Ovary (tissue), 9 donors: ENCODE measurements around the gene PIM1. TPM values are rescaled to one million over a fixed set of nuclear protein-coding genes. Genes with fewer than 3 reads are reported as not detected.

Source experiments
- DNase-seq, 5 donors: peaks; one replicate each; pipeline ENCODE4 v3.0.0-alpha.2; 2019 to 2020
- H3K27ac ChIP-seq, 2 donors: fragments of 200-600 bp; one replicate each; pipeline versions ENCODE4 v1.5.1 to v1.8.0; 2019 to 2022
- H3K27me3 ChIP-seq: fragments of 200-600 bp; one replicate; pipeline ENCODE4 v1.8.0; 2022
- H3K36me3 ChIP-seq: fragments of 200-600 bp; sonication (generic); one replicate; pipeline ENCODE4 v1.5.1; 2019
- H3K4me1 ChIP-seq: one replicate; pipeline ENCODE4 v1.8.1; 2013; ENCODE audit warnings: mild to moderate bottlenecking, moderate library complexity; ENCODE audit not compliant: insufficient read depth
- H3K4me3 ChIP-seq: fragments of 200-600 bp; sonication (generic); one replicate; pipeline ENCODE4 v1.5.1; 2017
- H3K9me3 ChIP-seq, 2 donors: fragments of 200-600 bp in 1 of 2; sonication (generic) in 1 of 2; one replicate each; pipeline versions ENCODE4 v1.5.1 to v1.8.1; 2013 to 2019; ENCODE audit warnings: mild to moderate bottlenecking in 1 of 2, moderate library complexity in 1 of 2
- CTCF ChIP-seq, 3 donors: fragments of 450-650 bp in 2 of 3; fragments of 200-600 bp in 1 of 3; IDR thresholded peaks; one replicate each; pipeline versions ENCODE4 v1.5.1 to v1.8.0; 2016 to 2022; ENCODE audit warnings: antibody characterized with exemption in 3 of 3, mild to moderate bottlenecking in 1 of 3
- EP300 ChIP-seq: sonication (generic); formaldehyde crosslinking; IDR thresholded peaks from one replicate; pipeline ENCODE4 v1.6.1; 2017; ENCODE audit warnings: antibody characterized with exemption
- POLR2A ChIP-seq: fragments of 450-650 bp; IDR thresholded peaks from one replicate; pipeline ENCODE4 v1.6.1; 2017; ENCODE audit warnings: antibody characterized with exemption, mild to moderate bottlenecking, moderate library complexity
- WGBS, 3 donors: extraction: QIAGEN DNeasy Blood & Tissue Kit in 1 of 3; methylation state at CpG; one replicate each; pipeline versions ENCODE4 v1.1.5 to v1.1.7; 2013 to 2017; 5-methylcytosine and 5-hydroxymethylcytosine counted together
- intact Hi-C, 4 donors: fragments of 100-400 bp; cut with DNase I; formaldehyde crosslinking; loops; one replicate each; pipeline versions ENCODE4 v1.11.0 to v1.15.1; 2022 to 2023
- polyA plus RNA-seq, 2 donors: library from polyadenylated mRNA; stranded (reverse); fragments of 200-250 nt in 1 of 2; fragments of 350-450 nt in 1 of 2; fragmentation: Illumina TruSeq in 1 of 2; extraction: RNeasy Lipid Tissue Mini Kit (QIAGEN cat#74804) in 1 of 2; gene quantifications; one replicate each; pipeline ENCODE4 v1.2.3, GENCODE V29; 2013 to 2014
- total RNA-seq, 7 donors: library from RNA; depleted of rRNA in 2 of 7; stranded (reverse); fragments of >200 nt in 2 of 7; fragmentation: NEBNext Ultra II Directional in 3 of 7; extraction: Animal tissue kit (Norgen Biotek cat#: 25700) in 3 of 7; gene quantifications; one replicate each; pipeline versions ENCODE4 v1.1.0 to v1.2.4, GENCODE V29; 2016 to 2023
- donor health status: DM: no; HTN: no; CAD: no; lungs with moderate emphysema.
- donor health status: DM: no; HTN: no; CAD: no.
- donor health status: Bipolar disorder and iron deficiency.
- donor health status: DM: yes; HTN: yes; CAD: no.
- donor health status: DM: no; HTN: no; CAD: no.
- donor health status: DM: yes; HTN: yes; CAD: no.

PIM1 gene
- total and polyA plus RNA-seq, 9 donors = 34.2 to 135 (median 64.9) TPM

DNA sequence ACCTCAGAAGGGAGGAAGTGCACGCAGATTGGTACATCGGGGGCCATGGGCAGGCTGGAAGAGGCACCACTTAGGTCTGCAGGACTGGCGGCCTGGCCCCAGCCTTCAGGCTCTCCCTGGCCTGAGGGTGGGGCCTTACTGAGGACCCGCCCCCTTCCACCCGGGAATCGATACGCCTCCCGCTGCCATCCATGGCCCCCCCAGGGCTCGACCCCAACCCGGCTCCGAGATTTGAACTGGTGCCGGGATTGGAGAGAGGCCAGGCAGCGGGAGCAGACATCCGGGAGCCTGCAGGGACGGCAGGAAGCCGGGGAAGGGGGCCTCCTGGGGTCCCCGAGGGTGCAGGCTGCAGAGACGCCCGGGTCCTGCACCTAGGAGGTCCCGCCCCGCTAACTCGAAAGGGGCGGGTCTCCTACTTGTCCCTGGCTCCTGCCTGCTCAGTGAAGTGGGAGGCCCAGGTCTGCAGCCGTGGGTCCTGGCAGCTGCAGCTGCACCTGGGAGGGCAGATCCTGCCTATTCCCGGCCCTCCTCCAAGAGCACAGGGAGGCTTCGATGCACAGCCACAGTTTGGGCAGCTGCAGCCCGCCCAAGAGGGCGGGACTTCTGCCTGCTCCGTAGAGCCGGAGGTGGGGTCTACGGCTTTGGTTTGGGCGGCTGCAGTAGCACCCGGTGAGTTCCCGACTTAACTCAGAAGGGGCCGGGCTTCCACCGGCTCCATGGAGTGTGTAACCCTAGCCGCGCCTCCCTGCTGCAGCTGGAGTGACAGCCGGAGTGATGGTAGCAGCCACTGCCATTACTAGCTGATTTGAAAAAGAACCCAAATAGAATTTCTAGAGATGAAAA is 52.4 kb downstream of the PIM1 start:
- Histone ChIP-seq H3K9me3 (no peaks in the 10 kb centered on the region), H3K4me3 (peak overlapping the region; percentile 66), H3K27ac (peak overlapping the region in 1 of 2 donors; percentile 19), H3K27me3 (no peaks in the 10 kb centered on the region), H3K4me1 (peaks cover 4% of the 10 kb centered on the region), H3K36me3 (no peaks in the 10 kb centered on the region)
- intact Hi-C loops = no loop called here
- 0 to 2% (median 1%) methylated on average over 30 to 39 of the region's 39 CpGs for WGBS, 3 donors
- peak; percentile 77 to 84 (median 81) for DNase-seq
- TF ChIP-seq EP300 (no peak), POLR2A (no peak), CTCF (IDR thresholded peaks at IDR 0.05) (no peak)

DNA sequence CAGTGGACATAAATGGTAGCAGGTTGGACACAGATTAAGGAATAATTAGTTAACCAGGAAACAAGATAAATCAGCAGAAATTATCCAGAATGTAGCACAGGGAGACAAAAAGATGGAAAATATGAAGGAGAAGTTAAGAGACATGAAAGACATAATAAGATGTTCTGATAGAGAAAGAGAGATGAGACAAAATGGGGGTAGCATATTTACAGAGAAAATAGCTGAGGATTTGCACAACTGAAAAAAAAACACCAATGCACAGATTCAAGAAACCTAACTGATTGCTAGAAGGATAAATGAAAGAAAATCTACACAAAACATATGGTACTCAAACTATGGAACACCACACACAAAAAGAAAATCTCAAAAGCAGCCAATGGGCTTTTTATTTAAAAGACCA is 53.0 kb downstream of the PIM1 start:
- intact Hi-C loops = no loop called here
- TF ChIP-seq POLR2A (no peak), CTCF (IDR thresholded peaks at IDR 0.05) (no peak), EP300 (no peak)
- Histone ChIP-seq H3K36me3 (no peaks in the 10 kb centered on the region), H3K27me3 (no peaks in the 10 kb centered on the region), H3K4me3 (peak overlapping the region; percentile 66), H3K4me1 (peaks cover 4% of the 10 kb centered on the region), H3K27ac (peak overlapping the region in 1 of 2 donors; percentile 19), H3K9me3 (no peaks in the 10 kb centered on the region)
- DNase-seq = no peak

Other genes starting within 250 kb of the PIM1 start
- 1 to 10 TPM in 4 of 7 donors, under 1 TPM in 2, not detected in 1; 0.12 to 3.4 (median 2.1) TPM for gene PI16, start 215.4 kb upstream of the PIM1 start, total RNA-seq
- gene PI16, start 215.4 kb upstream of the PIM1 start, polyA plus RNA-seq = 10 to 100 TPM in 1 of 2 donors, 1 to 10 TPM in 1; 7.7 to 43.1 TPM
- 100 to 1,000 TPM; 127 to 223 (median 186) TPM for gene MTCH1, start 184.0 kb upstream of the PIM1 start, total RNA-seq
- gene MTCH1, start 184.0 kb upstream of the PIM1 start, polyA plus RNA-seq = 100 to 1,000 TPM; 114 to 164 TPM
- gene FGD2, start 164.5 kb upstream of the PIM1 start, total RNA-seq = 10 to 100 TPM in 3 of 7 donors, 1 to 10 TPM in 4; 3.4 to 13.6 (median 5.2) TPM
- 1 to 10 TPM; 2.3 to 4.0 TPM for gene FGD2, start 164.5 kb upstream of the PIM1 start, polyA plus RNA-seq
- gene TBC1D22B, start 87.6 kb downstream of the PIM1 start, total RNA-seq = 10 to 100 TPM in 5 of 7 donors, 1 to 10 TPM in 2; 8.6 to 17.7 (median 12.8) TPM
- 10 to 100 TPM in 1 of 2 donors, 1 to 10 TPM in 1; 7.4 to 12.8 TPM for gene TBC1D22B, start 87.6 kb downstream of the PIM1 start, polyA plus RNA-seq
- 1 to 10 TPM in 6 of 7 donors, under 1 TPM in 1; 0.48 to 4.6 (median 1.5) TPM for gene TMEM217, start 88.0 kb downstream of the PIM1 start, total RNA-seq
- 1 to 10 TPM in 1 of 2 donors, under 1 TPM in 1; 0.39 to 3.8 TPM for gene TMEM217, start 88.0 kb downstream of the PIM1 start, polyA plus RNA-seq
- 10 to 100 TPM in 6 of 7 donors, 1 to 10 TPM in 1; 10.0 to 19.9 (median 17.6) TPM for gene RNF8, start 183.8 kb downstream of the PIM1 start, total RNA-seq
- 10 to 100 TPM; 15.3 to 27.1 TPM for gene RNF8, start 183.8 kb downstream of the PIM1 start, polyA plus RNA-seq